Ishikawa (cell line): ENCODE data around the gene DYNLRB1.

Source experiments
- CEBPB ChIP-seq: IDR thresholded peaks from 2 replicates; pipeline ENCODE4 v1.6.1; 2012
- CREB1 ChIP-seq: IDR thresholded peaks from 2 replicates; pipeline ENCODE4 v1.6.1; 2012; ENCODE audit warnings: low read depth
- EGR1 ChIP-seq: IDR thresholded peaks from 2 replicates; pipeline ENCODE4 v1.6.1; 2012
- EP300 ChIP-seq: IDR thresholded peaks from 2 replicates; pipeline ENCODE4 v1.6.1; 2012; ENCODE audit warnings: borderline replicate concordance
- FOXM1 ChIP-seq: IDR thresholded peaks from 2 replicates; pipeline ENCODE4 v1.6.1; 2012; ENCODE audit warnings: low read depth, borderline replicate concordance
- NFIC ChIP-seq: IDR thresholded peaks from 2 replicates; pipeline ENCODE4 v1.6.1; 2012
- RAD21 ChIP-seq: IDR thresholded peaks from 2 replicates; pipeline ENCODE4 v1.6.1; 2012; ENCODE audit warnings: low read depth
- TAF1 ChIP-seq: IDR thresholded peaks from 2 replicates; pipeline ENCODE4 v1.6.1; 2012; ENCODE audit warnings: low read depth, mild to moderate bottlenecking
- TCF12 ChIP-seq: IDR thresholded peaks from 2 replicates; pipeline ENCODE4 v1.6.1; 2012; ENCODE audit warnings: low read depth
- TEAD4 ChIP-seq: IDR thresholded peaks from 2 replicates; pipeline ENCODE4 v1.6.1; 2012
- YY1 ChIP-seq: IDR thresholded peaks from 2 replicates; pipeline ENCODE4 v1.6.1; 2012; ENCODE audit warnings: low read depth
- ZBTB7A ChIP-seq: IDR thresholded peaks from 2 replicates; pipeline ENCODE4 v1.6.1; 2012; ENCODE audit warnings: low read depth
- TF ChIP-seq, protein P1 (sequence below): IDR thresholded peaks from 2 replicates; pipeline ENCODE4 v1.6.1; 2012
- TF ChIP-seq, protein P2 (sequence below): IDR thresholded peaks from 2 replicates; pipeline ENCODE4 v1.6.1; 2012; ENCODE audit warnings: low read depth, mild to moderate bottlenecking
- TF ChIP-seq, protein P3 (sequence below): IDR thresholded peaks from 2 replicates; pipeline ENCODE4 v1.6.1; 2012

The DYNLRB1 gene

DNA sequence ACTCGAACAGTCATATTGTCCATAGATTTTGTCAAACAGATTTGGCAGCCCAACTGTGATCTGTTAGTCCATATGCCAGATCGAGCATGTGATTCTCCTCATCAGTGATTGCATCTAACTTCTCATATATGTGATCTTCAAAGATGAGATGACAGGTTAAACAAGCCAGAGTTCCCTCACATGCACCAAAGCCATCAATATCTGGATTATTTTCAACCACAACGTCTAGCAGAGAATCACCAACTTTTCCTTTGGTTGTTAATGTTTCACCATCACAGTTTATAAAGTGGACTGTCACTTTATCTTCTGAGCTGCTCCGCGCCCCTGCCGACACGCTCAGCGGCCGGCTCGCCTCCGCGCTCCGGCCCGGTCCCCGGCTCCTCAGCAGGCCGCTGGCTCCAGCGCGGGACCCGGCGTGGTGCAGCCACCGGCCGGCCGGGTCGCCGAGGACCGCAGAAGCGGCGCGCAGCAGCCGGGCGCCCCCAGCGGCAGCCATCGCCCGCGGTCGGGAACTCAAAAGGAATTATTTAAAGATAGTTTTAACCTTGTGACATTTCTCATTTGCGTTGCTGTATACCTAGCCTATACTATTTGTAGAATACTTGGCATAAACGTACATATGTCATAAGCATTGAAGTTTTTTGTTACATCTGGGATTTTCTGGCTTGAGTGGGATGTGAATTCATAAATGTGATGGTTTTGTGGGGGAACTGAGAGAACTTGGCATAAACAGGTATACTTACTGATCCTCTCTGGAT lies 40.1 kb upstream of the DYNLRB1 start:
- TF ChIP-seq RAD21 (no peak), CEBPB (no peak), FOXM1 (no peak), NFIC (no peak), EGR1 (no peak), YY1 (no peak), TCF12 (no peak), TAF1 (no peak), TEAD4 (no peak), CREB1 (no peak), EP300 (no peak), ZBTB7A (no peak)
- TF ChIP-seq, protein P1, sequence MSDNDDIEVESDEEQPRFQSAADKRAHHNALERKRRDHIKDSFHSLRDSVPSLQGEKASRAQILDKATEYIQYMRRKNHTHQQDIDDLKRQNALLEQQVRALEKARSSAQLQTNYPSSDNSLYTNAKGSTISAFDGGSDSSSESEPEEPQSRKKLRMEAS: no peak
- TF ChIP-seq, protein P2, sequence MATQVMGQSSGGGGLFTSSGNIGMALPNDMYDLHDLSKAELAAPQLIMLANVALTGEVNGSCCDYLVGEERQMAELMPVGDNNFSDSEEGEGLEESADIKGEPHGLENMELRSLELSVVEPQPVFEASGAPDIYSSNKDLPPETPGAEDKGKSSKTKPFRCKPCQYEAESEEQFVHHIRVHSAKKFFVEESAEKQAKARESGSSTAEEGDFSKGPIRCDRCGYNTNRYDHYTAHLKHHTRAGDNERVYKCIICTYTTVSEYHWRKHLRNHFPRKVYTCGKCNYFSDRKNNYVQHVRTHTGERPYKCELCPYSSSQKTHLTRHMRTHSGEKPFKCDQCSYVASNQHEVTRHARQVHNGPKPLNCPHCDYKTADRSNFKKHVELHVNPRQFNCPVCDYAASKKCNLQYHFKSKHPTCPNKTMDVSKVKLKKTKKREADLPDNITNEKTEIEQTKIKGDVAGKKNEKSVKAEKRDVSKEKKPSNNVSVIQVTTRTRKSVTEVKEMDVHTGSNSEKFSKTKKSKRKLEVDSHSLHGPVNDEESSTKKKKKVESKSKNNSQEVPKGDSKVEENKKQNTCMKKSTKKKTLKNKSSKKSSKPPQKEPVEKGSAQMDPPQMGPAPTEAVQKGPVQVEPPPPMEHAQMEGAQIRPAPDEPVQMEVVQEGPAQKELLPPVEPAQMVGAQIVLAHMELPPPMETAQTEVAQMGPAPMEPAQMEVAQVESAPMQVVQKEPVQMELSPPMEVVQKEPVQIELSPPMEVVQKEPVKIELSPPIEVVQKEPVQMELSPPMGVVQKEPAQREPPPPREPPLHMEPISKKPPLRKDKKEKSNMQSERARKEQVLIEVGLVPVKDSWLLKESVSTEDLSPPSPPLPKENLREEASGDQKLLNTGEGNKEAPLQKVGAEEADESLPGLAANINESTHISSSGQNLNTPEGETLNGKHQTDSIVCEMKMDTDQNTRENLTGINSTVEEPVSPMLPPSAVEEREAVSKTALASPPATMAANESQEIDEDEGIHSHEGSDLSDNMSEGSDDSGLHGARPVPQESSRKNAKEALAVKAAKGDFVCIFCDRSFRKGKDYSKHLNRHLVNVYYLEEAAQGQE: no peak
- TF ChIP-seq, protein P3, sequence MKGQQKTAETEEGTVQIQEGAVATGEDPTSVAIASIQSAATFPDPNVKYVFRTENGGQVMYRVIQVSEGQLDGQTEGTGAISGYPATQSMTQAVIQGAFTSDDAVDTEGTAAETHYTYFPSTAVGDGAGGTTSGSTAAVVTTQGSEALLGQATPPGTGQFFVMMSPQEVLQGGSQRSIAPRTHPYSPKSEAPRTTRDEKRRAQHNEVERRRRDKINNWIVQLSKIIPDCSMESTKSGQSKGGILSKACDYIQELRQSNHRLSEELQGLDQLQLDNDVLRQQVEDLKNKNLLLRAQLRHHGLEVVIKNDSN: no peak

DNA sequence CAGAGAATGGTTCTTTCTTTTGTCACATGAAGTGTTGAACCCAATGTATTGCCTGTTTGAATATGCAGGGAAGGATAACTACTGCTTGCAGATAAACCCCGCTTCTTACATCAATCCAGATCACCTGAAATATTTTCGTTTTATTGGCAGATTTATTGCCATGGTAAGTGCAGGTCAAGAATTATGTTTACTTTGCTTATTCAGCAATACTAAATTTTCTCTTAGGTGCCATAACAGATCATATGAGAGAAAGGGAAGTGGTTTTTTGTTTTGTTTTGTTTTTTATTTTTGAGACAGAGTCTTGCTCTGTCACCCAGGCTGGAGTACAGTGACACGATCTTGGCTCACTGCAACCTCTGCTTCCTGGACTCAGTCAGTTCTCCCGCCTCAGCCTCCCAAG lies 36.6 kb upstream of the DYNLRB1 start:
- TF ChIP-seq FOXM1 (no peak), CEBPB (no peak), CREB1 (no peak), EP300 (no peak), RAD21 (no peak)
- TF ChIP-seq, protein P3: no peak

DNA sequence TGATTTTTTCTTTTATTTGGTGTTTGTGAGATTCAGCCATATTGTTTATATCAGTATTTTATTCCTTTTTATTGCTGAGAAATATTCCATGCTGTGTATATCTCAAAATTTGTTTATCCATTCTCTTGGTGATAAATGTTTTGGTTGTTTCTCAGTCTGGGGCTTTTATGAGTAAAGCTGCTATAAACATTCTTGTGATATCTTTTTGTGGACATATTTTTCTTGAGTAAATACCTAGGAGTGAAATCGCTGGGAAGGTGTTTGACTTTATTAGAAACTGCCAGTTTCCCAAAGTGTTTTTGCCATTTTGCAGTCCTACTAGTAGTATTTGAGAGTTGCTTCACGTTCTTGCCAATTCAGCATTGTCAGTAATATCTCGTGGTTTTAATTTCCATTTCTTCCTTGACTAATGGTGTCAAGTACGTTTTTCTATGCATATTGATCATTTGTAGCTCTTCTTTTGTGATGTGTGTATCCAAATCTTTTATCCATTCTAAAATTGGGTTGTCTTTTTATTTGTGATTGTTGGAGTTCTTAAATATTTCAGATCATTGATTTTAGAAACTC lies 31.1 kb upstream of the DYNLRB1 start:
- TF ChIP-seq EP300: no peak
- TF ChIP-seq CEBPB: no peak
- TF ChIP-seq, protein P2: no peak
- no peak for TF ChIP-seq CREB1
- TF ChIP-seq RAD21: no peak
- TF ChIP-seq ZBTB7A: no peak
- TF ChIP-seq, protein P1: no peak
- TF ChIP-seq FOXM1: no peak
- TF ChIP-seq TAF1: no peak
- TF ChIP-seq TEAD4: no peak
- TF ChIP-seq NFIC: no peak
- TF ChIP-seq YY1: no peak
- no peak for TF ChIP-seq EGR1

DNA sequence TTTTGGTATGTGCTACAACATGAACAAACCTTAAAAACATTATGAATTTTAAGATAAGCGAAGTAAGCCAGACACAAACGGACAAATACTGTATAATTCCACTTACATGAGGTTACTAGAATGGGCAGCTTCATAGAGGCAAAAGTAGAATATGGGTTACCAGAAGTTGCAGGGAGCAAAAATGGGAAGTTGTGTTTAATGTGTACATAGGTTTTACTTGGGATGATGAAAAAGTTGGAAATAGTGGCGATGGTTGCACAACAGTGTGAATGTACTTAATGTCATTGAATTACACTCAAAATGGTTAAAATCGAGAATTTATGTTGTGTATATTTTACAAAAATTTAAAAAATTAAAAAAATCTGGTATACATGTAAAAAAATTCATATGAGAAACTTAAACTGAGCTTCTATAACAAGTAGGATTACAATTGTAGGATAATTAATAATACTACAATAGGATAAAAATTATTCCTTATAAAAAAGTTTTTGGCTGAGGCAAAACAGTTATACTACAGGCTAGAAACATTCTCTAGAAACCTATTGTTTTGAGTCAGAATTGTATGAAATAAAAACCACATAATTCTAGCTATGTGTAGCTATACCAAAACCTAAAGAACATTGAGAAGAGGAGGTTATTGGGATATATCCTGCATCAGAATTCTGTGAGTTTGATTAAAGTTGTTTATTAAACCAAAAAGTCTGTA lies 24.8 kb upstream of the DYNLRB1 start:
- TF ChIP-seq RAD21 (no peak), FOXM1 (no peak), EP300 (no peak), TAF1 (no peak), CEBPB (no peak), NFIC (no peak), CREB1 (no peak), TCF12 (no peak), ZBTB7A (no peak), EGR1 (no peak)
- TF ChIP-seq, protein P3: no peak
- TF ChIP-seq, protein P1: no peak
